ENCODE measurements around the gene LRRC8E. TPM values are rescaled to one million over a fixed set of nuclear protein-coding genes. Genes with fewer than 3 reads are reported as not detected.

LRRC8E gene
- total RNA-seq, 3 donors from 2014 or later = 1.4 to 15.1 (median 6.6) TPM

GRCh38 chr19:7904074-7905020 is 16.0 kb downstream of the LRRC8E start:
- Histone ChIP-seq H3K4me1 (peaks cover 14 to 18% of the 10 kb centered on the region in 2 donors), H3K9me3 (no peaks in the 10 kb centered on the region), H3K4me3 (peak overlapping the region; percentile 85 to 89 (median 87)), H3K36me3 (no peaks in the 10 kb centered on the region), H3K27me3 (no peaks in the 10 kb centered on the region), H3K27ac (peak overlapping the region; percentile 92 to 94)
- intact Hi-C loops (cut with DNase I; ENCODE audit: low total_unique reads) = loop anchor here (5.0 kb wide), 1 partner anchor 52 kb away; no protein-coding TSS in a partner anchor
- no peak for TF ChIP-seq POLR2AphosphoS5 (IDR thresholded peaks at IDR 0.05)
- TF ChIP-seq CTCF (IDR thresholded peaks at IDR 0.05) = no peak
- no peak for TF ChIP-seq POLR2A (IDR thresholded peaks at IDR 0.05)
- peak in 1 of 2 donors; percentile 58 for DNase-seq (ENCODE audit: low spot score in 2 of 2)

GRCh38 chr19:7905268-7905667 is 17.0 kb downstream of the LRRC8E start:
- peaks cover 14 to 18% of the 10 kb centered on the region in 2 donors for H3K4me1 ChIP-seq

GRCh38 chr19:7905859-7906258 is 17.5 kb downstream of the LRRC8E start:
- intact Hi-C loops (cut with DNase I; ENCODE audit: low total_unique reads) = no loop called here
- no peak for DNase-seq (ENCODE audit: low spot score in 2 of 2)
- peaks cover 8% of the 10 kb centered on the region for H3K36me3 ChIP-seq
- no peak overlapping the region for H3K4me3 ChIP-seq
- no peaks in the 10 kb centered on the region for H3K9me3 ChIP-seq
- H3K4me1 ChIP-seq = peaks cover 14 to 18% of the 10 kb centered on the region in 2 donors
- TF ChIP-seq POLR2A (IDR thresholded peaks at IDR 0.05) (no peak), CTCF (IDR thresholded peaks at IDR 0.05) (no peak), POLR2AphosphoS5 (IDR thresholded peaks at IDR 0.05) (no peak)
- H3K27ac ChIP-seq = no peak overlapping the region
- no peaks in the 10 kb centered on the region for H3K27me3 ChIP-seq

More at GRCh38 chr19:7905268-7905667, 17.0 kb downstream of the LRRC8E start:
- H3K27me3 ChIP-seq = no peaks in the 10 kb centered on the region
- intact Hi-C loops (cut with DNase I; ENCODE audit: low total_unique reads) = no loop called here
- peak overlapping the region in 2 of 3 donors; percentile 87 to 89 for H3K4me3 ChIP-seq
- no peaks in the 10 kb centered on the region for H3K9me3 ChIP-seq
- TF ChIP-seq POLR2A (IDR thresholded peaks at IDR 0.05) = no peak
- TF ChIP-seq POLR2AphosphoS5 (IDR thresholded peaks at IDR 0.05) = no peak
- no peak for TF ChIP-seq CTCF (IDR thresholded peaks at IDR 0.05)
- DNase-seq (ENCODE audit: low spot score in 2 of 2) = no peak
- H3K36me3 ChIP-seq = peaks cover 2% of the 10 kb centered on the region
- no peak overlapping the region for H3K27ac ChIP-seq

DNA sequence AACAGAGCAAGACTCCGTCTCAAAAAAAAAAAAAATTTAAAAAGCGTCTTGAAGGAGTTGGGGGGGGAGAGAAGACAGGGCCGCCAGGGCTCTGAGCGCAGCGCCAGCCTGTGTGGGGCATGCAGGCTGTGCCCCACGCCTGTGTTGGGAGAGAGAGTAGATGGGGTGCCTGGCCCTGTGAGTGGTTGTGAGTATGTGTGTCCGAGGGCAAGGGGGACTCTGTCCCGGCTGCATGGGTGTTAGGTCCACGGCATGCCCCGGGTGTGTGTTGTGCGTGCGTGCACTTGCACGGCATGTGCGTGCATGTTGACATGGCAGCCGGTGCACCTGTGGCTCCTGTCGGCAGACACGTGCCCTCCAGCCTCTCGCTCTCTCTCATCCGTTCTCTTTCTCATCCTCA is 18.8 kb downstream of the LRRC8E start:
- H3K4me3 ChIP-seq = no peak overlapping the region
- no peaks in the 10 kb centered on the region for H3K27me3 ChIP-seq
- TF ChIP-seq POLR2A (IDR thresholded peaks at IDR 0.05) (no peak), POLR2AphosphoS5 (IDR thresholded peaks at IDR 0.05) (no peak), CTCF (IDR thresholded peaks at IDR 0.05) (no peak)
- DNase-seq (ENCODE audit: low spot score in 2 of 2) = no peak
- intact Hi-C loops (cut with DNase I; ENCODE audit: low total_unique reads) = no loop called here
- H3K9me3 ChIP-seq = no peaks in the 10 kb centered on the region
- no peak overlapping the region for H3K27ac ChIP-seq
- peaks cover 14 to 18% of the 10 kb centered on the region in 2 donors for H3K4me1 ChIP-seq
- H3K36me3 ChIP-seq = peaks cover 19% of the 10 kb centered on the region

- TF ChIP-seq CTCF (IDR thresholded peaks at IDR 0.05) (no peak), POLR2AphosphoS5 (IDR thresholded peaks at IDR 0.05) (no peak), POLR2A (IDR thresholded peaks at IDR 0.05) (no peak)
- intact Hi-C loops (cut with DNase I; ENCODE audit: low total_unique reads) = no loop called here
- Histone ChIP-seq H3K27ac (no peak overlapping the region), H3K9me3 (no peaks in the 10 kb centered on the region), H3K4me3 (no peak overlapping the region), H3K4me1 (peaks cover 14 to 17% of the 10 kb centered on the region in 2 donors), H3K27me3 (no peaks in the 10 kb centered on the region), H3K36me3 (peaks cover 23% of the 10 kb centered on the region)
- no peak for DNase-seq (ENCODE audit: low spot score in 2 of 2)
These were observed 19.2 kb downstream of the LRRC8E start for GRCh38 chr19:7907544-7907943.
